ENCODE results near the gene TIGD7. TPM values are rescaled to one million over a fixed set of nuclear protein-coding genes. Genes with fewer than 3 reads are reported as not detected.

TIGD7 gene, protein sequence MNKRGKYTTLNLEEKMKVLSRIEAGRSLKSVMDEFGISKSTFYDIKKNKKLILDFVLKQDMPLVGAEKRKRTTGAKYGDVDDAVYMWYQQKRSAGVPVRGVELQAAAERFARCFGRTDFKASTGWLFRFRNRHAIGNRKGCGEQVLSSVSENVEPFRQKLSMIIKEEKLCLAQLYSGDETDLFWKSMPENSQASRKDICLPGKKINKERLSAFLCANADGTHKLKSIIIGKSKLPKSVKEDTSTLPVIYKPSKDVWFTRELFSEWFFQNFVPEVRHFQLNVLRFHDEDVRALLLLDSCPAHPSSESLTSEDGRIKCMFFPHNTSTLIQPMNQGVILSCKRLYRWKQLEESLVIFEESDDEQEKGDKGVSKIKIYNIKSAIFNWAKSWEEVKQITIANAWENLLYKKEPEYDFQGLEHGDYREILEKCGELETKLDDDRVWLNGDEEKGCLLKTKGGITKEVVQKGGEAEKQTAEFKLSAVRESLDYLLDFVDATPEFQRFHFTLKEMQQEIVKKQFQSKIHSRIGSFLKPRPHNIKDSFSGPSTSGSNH
- total RNA-seq = 10 to 100 TPM in 1 of 2 donors, 1 to 10 TPM in 1; 4.7 to 11.5 TPM
- polyA plus RNA-seq = 1 to 10 TPM; 2.9 to 3.1 TPM
- long read RNA-seq, donor 1, partial matches to known transcripts = 0 of 6 reads
- long read RNA-seq, donor 1, other reads (novel, unspliced or antisense) = 0 of 6 reads
- long read RNA-seq, donor 2 = 0 reads
- long read RNA-seq, donor 3, partial matches to known transcripts = 0 of 4 reads
- long read RNA-seq, donor 3, other reads (novel, unspliced or antisense) = 0 of 4 reads
- long read RNA-seq, donor 4, partial matches to known transcripts = 0 of 3 reads
- long read RNA-seq, donor 4, other reads (novel, unspliced or antisense) = 0 of 3 reads
- long read RNA-seq, donor 5, partial matches to known transcripts = 0 of 5 reads
- long read RNA-seq, donor 5, other reads (novel, unspliced or antisense) = 0 of 5 reads

DNA sequence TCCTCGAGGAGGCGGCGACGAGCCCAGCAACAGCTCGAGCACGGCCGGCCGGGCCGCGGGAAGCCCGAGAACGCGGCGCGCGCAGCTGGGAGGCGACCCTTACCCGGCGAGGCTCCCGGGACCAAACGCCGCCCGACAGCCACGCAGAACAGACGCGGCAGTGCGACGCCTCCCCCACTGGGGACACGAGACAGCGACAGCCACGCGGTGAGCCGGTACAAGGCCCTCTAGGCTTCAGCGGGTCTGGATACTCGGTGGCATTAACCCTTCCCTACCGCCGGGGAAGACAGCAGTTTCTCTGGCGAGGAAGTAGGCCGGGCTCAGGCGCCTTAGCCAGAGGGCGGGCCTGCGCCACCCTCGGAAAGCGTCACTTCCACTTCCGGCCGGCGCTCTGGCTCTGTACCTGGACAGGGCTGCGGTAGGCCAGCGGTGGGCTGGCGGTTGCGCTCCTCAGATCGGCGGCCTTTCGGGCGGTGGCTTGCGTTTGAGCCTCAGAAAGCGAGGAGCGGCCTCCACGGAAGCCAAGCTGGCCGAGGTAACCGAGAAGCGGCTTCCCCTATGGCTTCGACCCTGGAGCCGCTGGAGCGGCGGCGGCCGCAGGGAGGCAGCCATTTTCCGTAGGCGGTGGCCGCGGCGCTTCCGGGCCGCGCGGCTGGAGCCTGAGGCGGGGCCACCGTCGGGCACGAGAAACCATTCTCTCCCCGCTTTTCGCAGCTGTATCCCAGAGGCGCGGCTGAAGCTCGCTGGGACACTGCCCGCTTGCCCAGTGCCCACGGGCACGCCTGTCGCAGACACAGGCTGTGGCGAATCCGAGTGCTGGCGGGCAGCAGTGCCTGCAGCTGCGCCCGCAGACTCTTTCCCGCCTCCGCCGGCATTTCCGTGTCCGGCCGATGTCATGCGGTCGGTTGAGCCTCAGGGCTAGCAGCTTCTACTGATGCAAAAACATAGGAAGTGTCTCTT, at the start of gene TIGD7, which contains the start of gene ZNF75A:
TIGD7 (minus strand) TSS at position 322 of the 960 bp plus-strand sequence. CDS start 4,816 bp downstream, outside the sequence.
ZNF75A (plus strand) TSS at position 389 of the 960 bp plus-strand sequence. CDS start 2,932 bp downstream, outside the sequence.
- Histone ChIP-seq H3K36me3 (ENCODE audit: control insufficient read depth in 4 of 4, insufficient read depth in 4 of 4, low read length in 4 of 4) (peaks cover 8 to 39% (median 31%) of the 10 kb centered on the region in 4 donors), H3K27me3 (ENCODE audit: control insufficient read depth in 3 of 3, insufficient read depth in 3 of 3, low read length in 2 of 3) (no peaks in the 10 kb centered on the region), H3K4me3 (peak within 1 kb of the TSS; percentile 77), H3K9ac (ENCODE audit: insufficient read depth in 1 of 2, low read length in 2 of 2) (peak within 1 kb of the TSS in 1 of 2 donors; percentile 41), H3K9me3 (ENCODE audit: control insufficient read depth in 4 of 4, insufficient read depth in 3 of 4, low read length in 3 of 4) (peaks cover 2 to 55% (median 34%) of the 10 kb centered on the region in 4 donors), H3K27ac (ENCODE audit: low read depth in 1 of 2, low read length in 1 of 2) (peak within 1 kb of the TSS; percentile 92 to 97), H3K4me1 (ENCODE audit: control insufficient read depth in 5 of 5, insufficient read depth in 5 of 5, low read length in 5 of 5) (peaks cover 0 to 9% (median 0%) of the 10 kb centered on the region in 5 donors)
- TF ChIP-seq, protein P1, sequence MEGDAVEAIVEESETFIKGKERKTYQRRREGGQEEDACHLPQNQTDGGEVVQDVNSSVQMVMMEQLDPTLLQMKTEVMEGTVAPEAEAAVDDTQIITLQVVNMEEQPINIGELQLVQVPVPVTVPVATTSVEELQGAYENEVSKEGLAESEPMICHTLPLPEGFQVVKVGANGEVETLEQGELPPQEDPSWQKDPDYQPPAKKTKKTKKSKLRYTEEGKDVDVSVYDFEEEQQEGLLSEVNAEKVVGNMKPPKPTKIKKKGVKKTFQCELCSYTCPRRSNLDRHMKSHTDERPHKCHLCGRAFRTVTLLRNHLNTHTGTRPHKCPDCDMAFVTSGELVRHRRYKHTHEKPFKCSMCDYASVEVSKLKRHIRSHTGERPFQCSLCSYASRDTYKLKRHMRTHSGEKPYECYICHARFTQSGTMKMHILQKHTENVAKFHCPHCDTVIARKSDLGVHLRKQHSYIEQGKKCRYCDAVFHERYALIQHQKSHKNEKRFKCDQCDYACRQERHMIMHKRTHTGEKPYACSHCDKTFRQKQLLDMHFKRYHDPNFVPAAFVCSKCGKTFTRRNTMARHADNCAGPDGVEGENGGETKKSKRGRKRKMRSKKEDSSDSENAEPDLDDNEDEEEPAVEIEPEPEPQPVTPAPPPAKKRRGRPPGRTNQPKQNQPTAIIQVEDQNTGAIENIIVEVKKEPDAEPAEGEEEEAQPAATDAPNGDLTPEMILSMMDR (IDR thresholded peaks at IDR 0.05; ENCODE audit: control extremely low read depth, extremely low read depth) = no peak
- DNase-seq (peak; percentile 92 to 95 (median 94)), ATAC-seq (ENCODE audit: insufficient read depth, low FRiP score) (peak; percentile 95)
- 1 to 2% methylated on average over 96 to 103 of the region's 103 CpGs for WGBS, 2 donors

DNA sequence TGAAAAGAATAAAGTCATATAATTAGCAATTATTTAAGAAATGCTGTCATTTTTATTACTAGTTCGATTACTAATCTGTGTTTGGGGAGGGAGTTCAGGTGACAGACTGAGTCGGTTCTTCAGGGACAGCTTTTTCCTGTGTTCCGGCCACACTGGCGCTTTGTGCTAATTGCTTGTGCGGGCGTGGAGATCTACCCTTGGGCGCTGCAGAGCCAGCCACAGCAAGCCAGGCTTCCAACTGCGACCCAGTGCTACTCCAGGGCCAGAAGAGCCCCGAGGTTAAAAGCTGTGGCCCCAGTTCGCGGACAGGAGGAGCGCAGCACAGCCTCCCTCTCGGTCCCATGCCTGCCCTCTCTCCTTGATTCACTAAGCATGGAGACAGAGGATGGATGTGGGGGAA, 43.9 kb upstream of the TIGD7 start:
- Histone ChIP-seq H3K27ac (ENCODE audit: low read depth in 1 of 2, low read length in 1 of 2) (no peak overlapping the region), H3K36me3 (ENCODE audit: control insufficient read depth in 4 of 4, insufficient read depth in 4 of 4, low read length in 4 of 4) (no peaks in the 10 kb centered on the region), H3K4me1 (ENCODE audit: control insufficient read depth in 5 of 5, insufficient read depth in 5 of 5, low read length in 5 of 5) (peaks cover 0 to 3% (median 0%) of the 10 kb centered on the region in 5 donors), H3K9me3 (ENCODE audit: control insufficient read depth in 4 of 4, insufficient read depth in 3 of 4, low read length in 3 of 4) (peaks cover 0 to 2% (median 0%) of the 10 kb centered on the region in 4 donors), H3K4me3 (no peak overlapping the region), H3K9ac (ENCODE audit: insufficient read depth in 1 of 2, low read length in 2 of 2) (no peak overlapping the region), H3K27me3 (ENCODE audit: control insufficient read depth in 3 of 3, insufficient read depth in 3 of 3, low read length in 2 of 3) (peaks cover 0 to 3% (median 0%) of the 10 kb centered on the region in 3 donors)
- no peak for ATAC-seq (ENCODE audit: insufficient read depth, low FRiP score)
- no peak for DNase-seq
- TF ChIP-seq, protein P1 (IDR thresholded peaks at IDR 0.05; ENCODE audit: control extremely low read depth, extremely low read depth) = no peak
- 67 to 70% methylated on average over 13 of the region's 13 CpGs for WGBS, 2 donors

DNA sequence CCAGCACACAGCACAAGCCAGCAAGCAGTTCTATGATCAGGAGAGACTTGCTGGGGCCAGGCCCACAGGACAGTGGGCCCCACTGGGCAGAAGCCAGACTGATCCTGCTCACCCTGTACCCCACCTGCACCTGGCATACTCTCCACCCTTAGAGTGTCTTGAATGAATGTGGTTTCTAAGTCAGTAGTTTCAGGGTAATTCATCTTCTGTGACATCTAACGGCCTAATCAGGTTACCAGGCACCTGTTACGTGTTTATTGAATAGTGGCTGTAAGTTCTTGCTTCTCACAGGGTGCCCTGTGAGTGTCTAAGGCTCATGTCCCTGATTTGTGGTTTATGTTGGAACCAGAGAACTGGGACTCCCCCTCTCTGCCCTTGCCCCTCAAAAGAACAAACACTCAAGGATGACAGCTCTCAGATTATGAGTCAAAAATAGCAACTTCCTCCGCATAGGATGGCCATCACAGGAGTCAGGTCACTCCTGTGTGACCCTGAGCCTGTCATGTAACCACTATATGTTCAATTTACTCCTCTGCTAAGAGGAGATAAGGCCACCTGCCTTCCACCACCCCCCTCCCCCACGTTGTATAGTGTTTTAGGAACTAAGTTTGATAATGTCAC, 43.4 kb upstream of the TIGD7 start:
- Histone ChIP-seq H3K36me3 (ENCODE audit: control insufficient read depth in 4 of 4, insufficient read depth in 4 of 4, low read length in 4 of 4) (no peaks in the 10 kb centered on the region), H3K4me1 (ENCODE audit: control insufficient read depth in 5 of 5, insufficient read depth in 5 of 5, low read length in 5 of 5) (peaks cover 0 to 3% (median 0%) of the 10 kb centered on the region in 5 donors), H3K4me3 (no peak overlapping the region), H3K27me3 (ENCODE audit: control insufficient read depth in 3 of 3, insufficient read depth in 3 of 3, low read length in 2 of 3) (peaks cover 0 to 3% (median 0%) of the 10 kb centered on the region in 3 donors), H3K9ac (ENCODE audit: insufficient read depth in 1 of 2, low read length in 2 of 2) (no peak overlapping the region), H3K9me3 (ENCODE audit: control insufficient read depth in 4 of 4, insufficient read depth in 3 of 4, low read length in 3 of 4) (peaks cover 0 to 2% (median 0%) of the 10 kb centered on the region in 4 donors), H3K27ac (ENCODE audit: low read depth in 1 of 2, low read length in 1 of 2) (no peak overlapping the region)
- TF ChIP-seq, protein P1 (IDR thresholded peaks at IDR 0.05; ENCODE audit: control extremely low read depth, extremely low read depth) = no peak
- no peak for ATAC-seq (ENCODE audit: insufficient read depth, low FRiP score)
- WGBS, 2 donors = 34 to 39% methylated on average over 4 of the region's 4 CpGs
- no peak for DNase-seq
